HCT116 (cell line): ENCODE measurements around the gene HLCS. TPM values are rescaled to one million over a fixed set of nuclear protein-coding genes. Genes with fewer than 3 reads are reported as not detected.

Experiments used
- ATAC-seq: fragments of 200-7000 bp; cut with Tn5 transposase; 2 replicates; pipeline ENCODE4 v1.9.1; 2020; ENCODE audit warnings: mild to moderate bottlenecking, moderate library complexity
- BruUV-seq: library from RNA; stranded (reverse); fragments of 400-500 nt; replicated peaks from 2 replicates; lab custom pipeline; 2021; lab: Mats Ljungman, UMichigan
- CTCF ChIA-PET: fragments of 300-600 bp; sonication (Branson Sonifier 250); formaldehyde crosslinking; loops from one replicate; lab custom pipeline; 2021; ENCODE audit warnings: antibody characterized with exemption; lab: Charles Lee
- POLR2A ChIA-PET: fragments of 300-600, 350-600 bp; sonication (Branson Sonifier 250); formaldehyde crosslinking; loops from one replicate; lab custom pipeline; 2021; ENCODE audit warnings: antibody characterized with exemption; lab: Charles Lee
- RAD21 ChIA-PET, 2 experiments: fragments of 300-600 bp; sonication (Branson Sonifier 250); formaldehyde crosslinking; loops; one replicate each; lab custom pipeline; 2023; ENCODE audit warnings: low total read pairs in 2 of 2; ENCODE audit not compliant: uncharacterized antibody in 2 of 2, unreplicated experiment in 2 of 2, low non-redundant PET in 1 of 2; lab: Charles Lee
- DNase-seq: peaks from one replicate; pipeline ENCODE4 v3.0.0-alpha.2; 2010; ENCODE audit warnings: low read depth, low spot score
- H2AFZ ChIP-seq: fragments of 200-600 bp; shearing (Covaris generic), sonication (generic); 2 replicates; pipeline ENCODE4 v1.6.1; 2017; ENCODE audit warnings: low read depth, mixed run types, mixed read lengths, antibody characterized with exemption, low read length; ENCODE audit not compliant: poor library complexity, severe bottlenecking
- H3K27ac ChIP-seq: 2 replicates; pipeline ENCODE4 v1.5.1; 2012; ENCODE audit warnings: low read depth, low read length
- H3K27me3 ChIP-seq: fragments of 200-600 bp; sonication (generic); 2 replicates; pipeline ENCODE4 v1.6.1; 2016; ENCODE audit warnings: mixed run types, low read length, mixed read lengths; ENCODE audit not compliant: insufficient read depth
- H3K36me3 ChIP-seq, 2 experiments: fragments of 200-500 bp in 1 of 2; fragments of 200-600 bp in 1 of 2; sonication (Bioruptor generic) in 1 of 2; sonication (generic) in 1 of 2; 2 replicates each; pipeline versions ENCODE4 v1.5.1 to v1.6.1; 2014 to 2016; ENCODE audit warnings: low read length in 2 of 2, inconsistent platforms in 1 of 2, mixed read lengths in 1 of 2, mixed run types in 1 of 2; ENCODE audit not compliant: insufficient read depth in 2 of 2, control insufficient read depth in 1 of 2
- H3K4me1 ChIP-seq, 2 experiments: fragments of 200-600 bp in 1 of 2; sonication (generic) in 1 of 2; 2 replicates each; pipeline versions ENCODE4 v1.5.1 to v1.6.1; 2012 to 2017; ENCODE audit warnings: low read length in 2 of 2, inconsistent platforms in 1 of 2, mild to moderate bottlenecking in 1 of 2, mixed read lengths in 1 of 2, mixed run types in 1 of 2, moderate library complexity in 1 of 2; ENCODE audit not compliant: insufficient read depth in 2 of 2, control insufficient read depth in 1 of 2
- H3K4me2 ChIP-seq: fragments of 200-600 bp; sonication (generic); 2 replicates; pipeline ENCODE4 v1.6.1; 2017; ENCODE audit warnings: mixed run types, low read length, mixed read lengths
- H3K4me3 ChIP-seq, 2 experiments: fragments of 200-600 bp in 1 of 2; sonication (generic) in 1 of 2; replicated peaks in 1 of 2; 2 replicates each; pipeline ENCODE4 v1.5.1; 2011 to 2016; ENCODE audit warnings: low read length in 2 of 2, control low read depth in 1 of 2, low read depth in 1 of 2, mild to moderate bottlenecking in 1 of 2, mixed read lengths in 1 of 2, mixed run types in 1 of 2
- H3K79me2 ChIP-seq: fragments of 200-600 bp; sonication (generic); 2 replicates; pipeline ENCODE4 v1.6.1; 2017; ENCODE audit warnings: mild to moderate bottlenecking, mixed run types, low read length, moderate library complexity, mixed read lengths; ENCODE audit not compliant: insufficient read depth
- H3K9ac ChIP-seq: fragments of 200-600 bp; sonication (generic); 2 replicates; pipeline ENCODE4 v1.6.1; 2016; ENCODE audit warnings: low read length, mixed read lengths
- H3K9me2 ChIP-seq: fragments of 200-600 bp; sonication (generic), shearing (Covaris generic); 2 replicates; pipeline ENCODE4 v1.6.1; 2017; ENCODE audit warnings: mixed run types, mild to moderate bottlenecking, moderate library complexity; ENCODE audit not compliant: insufficient read depth
- H3K9me3 ChIP-seq, 2 experiments: fragments of 200-500 bp in 1 of 2; fragments of 200-600 bp in 1 of 2; sonication (Bioruptor generic) in 1 of 2; sonication (generic) in 1 of 2; 2 replicates each; pipeline ENCODE4 v1.6.1; 2014 to 2017; ENCODE audit warnings: low read length in 2 of 2, mixed read lengths in 2 of 2, inconsistent platforms in 1 of 2, low read depth in 1 of 2, mild to moderate bottlenecking in 1 of 2, mixed run types in 1 of 2, moderate library complexity in 1 of 2; ENCODE audit not compliant: control insufficient read depth in 1 of 2, insufficient read depth in 1 of 2
- H4K20me1 ChIP-seq: fragments of 200-600 bp; sonication (generic), shearing (Covaris generic); 2 replicates; pipeline ENCODE4 v1.6.1; 2017; ENCODE audit warnings: mixed run types, mild to moderate bottlenecking, moderate library complexity; ENCODE audit not compliant: insufficient read depth
- EGR1 ChIP-seq: IDR thresholded peaks from 2 replicates; pipeline ENCODE4 v1.6.1; 2012; ENCODE audit warnings: low read depth
- EZH2 ChIP-seq: fragments of 200-600 bp; sonication (generic); IDR thresholded peaks from 2 replicates; pipeline ENCODE4 v1.6.1; 2017; ENCODE audit warnings: antibody characterized with exemption, mixed run types
- EZH2phosphoT487 ChIP-seq: fragments of 200-600 bp; IDR thresholded peaks from 2 replicates; pipeline ENCODE4 v1.6.1; 2018; ENCODE audit warnings: antibody characterized with exemption, borderline replicate concordance
- FOSL1 ChIP-seq: IDR thresholded peaks from 2 replicates; pipeline ENCODE4 v1.6.1; 2012; ENCODE audit warnings: low read depth
- POLR2AphosphoS5 ChIP-seq: IDR thresholded peaks from 2 replicates; pipeline ENCODE4 v1.6.1; 2011; ENCODE audit warnings: mild to moderate bottlenecking, low read depth, low read length, moderate library complexity
- YY1 ChIP-seq: IDR thresholded peaks from 2 replicates; pipeline ENCODE4 v1.6.1; 2011; ENCODE audit warnings: low read length, low read depth, moderate library complexity, mild to moderate bottlenecking; ENCODE audit not compliant: insufficient replicate concordance; ENCODE audit errors: extremely low read depth
- intact Hi-C: fragments of 100-400 bp; cut with micrococcal nuclease; formaldehyde crosslinking; loops from 2 replicates; pipeline ENCODE4 v1.10.0; 2022
- total RNA-seq: library from RNA; stranded (reverse); gene quantifications from one replicate; pipeline ENCODE4 v1.2.1, GENCODE V29; 2021; ENCODE audit not compliant: unreplicated experiment
- TF ChIP-seq, protein P1 (sequence below): IDR thresholded peaks from 2 replicates; pipeline ENCODE4 v1.6.1; 2012
- TF ChIP-seq, protein P2 (sequence below): IDR thresholded peaks from 2 replicates; pipeline ENCODE4 v1.6.1; 2011; ENCODE audit warnings: mild to moderate bottlenecking, low read length, moderate library complexity; ENCODE audit not compliant: insufficient replicate concordance; ENCODE audit errors: extremely low read depth
- TF ChIP-seq, protein P3 (sequence below): IDR thresholded peaks from 2 replicates; pipeline ENCODE4 v1.6.1; 2012

The HLCS gene
- total RNA-seq, 1 experiment from 2014 or later: 18.5 TPM

DNA sequence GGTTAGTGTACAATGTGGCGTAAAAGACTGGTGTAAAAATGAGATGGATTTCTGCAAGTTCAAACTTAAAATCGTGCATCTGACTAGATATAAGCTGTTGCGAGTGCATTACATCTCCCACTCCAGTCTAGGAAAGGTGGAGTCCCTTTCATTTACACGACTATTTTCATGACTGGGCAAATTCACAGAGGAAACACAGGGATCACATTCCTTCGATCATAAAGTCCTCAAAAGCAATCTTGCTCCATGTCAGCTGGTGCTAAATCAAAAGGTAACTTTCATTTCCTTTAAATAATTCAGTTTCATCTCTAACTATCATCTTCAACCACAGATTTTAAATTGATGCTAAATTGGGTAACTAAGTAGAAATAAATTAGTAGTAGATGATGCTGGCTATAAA is 100.0 kb downstream of the HLCS start:
- Histone ChIP-seq H3K36me3 (no peaks in the 10 kb centered on the region), H3K27me3 (no peaks in the 10 kb centered on the region), H3K9me2 (no peaks in the 10 kb centered on the region), H3K4me2 (no peak overlapping the region), H3K4me3 (no peak overlapping the region), H3K9me3 (no peaks in the 10 kb centered on the region), H2AFZ (no peak overlapping the region), H4K20me1 (no peaks in the 10 kb centered on the region), H3K27ac (no peak overlapping the region), H3K79me2 (no peaks in the 10 kb centered on the region), H3K4me1 (peaks cover under 1 to 4% of the 10 kb centered on the region in 2 experiments; a peak in 3 of 4 replicates), H3K9ac (no peak overlapping the region)
- TF ChIP-seq POLR2AphosphoS5 (no peak), FOSL1 (no peak), EGR1 (no peak), YY1 (no peak), EZH2phosphoT487 (no peak), EZH2 (no peak)
- TF ChIP-seq, protein P1, sequence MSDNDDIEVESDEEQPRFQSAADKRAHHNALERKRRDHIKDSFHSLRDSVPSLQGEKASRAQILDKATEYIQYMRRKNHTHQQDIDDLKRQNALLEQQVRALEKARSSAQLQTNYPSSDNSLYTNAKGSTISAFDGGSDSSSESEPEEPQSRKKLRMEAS: no peak
- TF ChIP-seq, protein P2, sequence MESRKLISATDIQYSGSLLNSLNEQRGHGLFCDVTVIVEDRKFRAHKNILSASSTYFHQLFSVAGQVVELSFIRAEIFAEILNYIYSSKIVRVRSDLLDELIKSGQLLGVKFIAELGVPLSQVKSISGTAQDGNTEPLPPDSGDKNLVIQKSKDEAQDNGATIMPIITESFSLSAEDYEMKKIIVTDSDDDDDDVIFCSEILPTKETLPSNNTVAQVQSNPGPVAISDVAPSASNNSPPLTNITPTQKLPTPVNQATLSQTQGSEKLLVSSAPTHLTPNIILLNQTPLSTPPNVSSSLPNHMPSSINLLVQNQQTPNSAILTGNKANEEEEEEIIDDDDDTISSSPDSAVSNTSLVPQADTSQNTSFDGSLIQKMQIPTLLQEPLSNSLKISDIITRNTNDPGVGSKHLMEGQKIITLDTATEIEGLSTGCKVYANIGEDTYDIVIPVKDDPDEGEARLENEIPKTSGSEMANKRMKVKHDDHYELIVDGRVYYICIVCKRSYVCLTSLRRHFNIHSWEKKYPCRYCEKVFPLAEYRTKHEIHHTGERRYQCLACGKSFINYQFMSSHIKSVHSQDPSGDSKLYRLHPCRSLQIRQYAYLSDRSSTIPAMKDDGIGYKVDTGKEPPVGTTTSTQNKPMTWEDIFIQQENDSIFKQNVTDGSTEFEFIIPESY: no peak
- TF ChIP-seq, protein P3, sequence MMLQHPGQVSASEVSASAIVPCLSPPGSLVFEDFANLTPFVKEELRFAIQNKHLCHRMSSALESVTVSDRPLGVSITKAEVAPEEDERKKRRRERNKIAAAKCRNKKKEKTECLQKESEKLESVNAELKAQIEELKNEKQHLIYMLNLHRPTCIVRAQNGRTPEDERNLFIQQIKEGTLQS: no peak
- ATAC-seq (no peak), DNase-seq (no peak)
- BruUV-seq: no TSS peak
- intact Hi-C loops: no loop called here
- POLR2A ChIA-PET: no interaction called here
- RAD21 ChIA-PET: no interaction called here
- CTCF ChIA-PET: interaction anchor here (0.8 kb wide), 1 partner anchor 12 kb away, joined by 3 read pairs; no protein-coding TSS in a partner anchor
